Left ventricle myocardium inferior (tissue), 1 donor: Measurements from ENCODE around the gene KIAA2012. TPM values are rescaled to one million over a fixed set of nuclear protein-coding genes. Genes with fewer than 3 reads are reported as not detected.

Source experiments
- DNase-seq: peaks from one replicate; pipeline ENCODE4 v3.0.0-alpha.2; 2020
- H3K27ac ChIP-seq: fragments of 200-600 bp; replicated peaks from 2 replicates; pipeline ENCODE4 v1.8.0; 2021
- H3K27me3 ChIP-seq: fragments of 200-600 bp; 2 replicates; pipeline ENCODE4 v1.8.0; 2021; ENCODE audit warnings: low read depth
- H3K36me3 ChIP-seq: fragments of 200-600 bp; 2 replicates; pipeline ENCODE4 v1.8.0; 2021
- H3K4me1 ChIP-seq: fragments of 200-600 bp; 2 replicates; pipeline ENCODE4 v1.8.0; 2021
- H3K4me3 ChIP-seq: fragments of 200-600 bp; 2 replicates; pipeline ENCODE4 v1.8.0; 2021; ENCODE audit warnings: mild to moderate bottlenecking, moderate library complexity
- H3K9me3 ChIP-seq: fragments of 200-600 bp; replicated peaks from 2 replicates; pipeline ENCODE4 v1.8.0; 2021
- CTCF ChIP-seq: fragments of 200-600 bp; IDR thresholded peaks from 2 replicates; pipeline ENCODE4 v1.8.0; 2021; ENCODE audit warnings: antibody characterized with exemption, mild to moderate bottlenecking, borderline replicate concordance
- intact Hi-C: fragments of 100-400 bp; cut with micrococcal nuclease; formaldehyde crosslinking; loops from one replicate; pipeline ENCODE4 v1.11.0; 2022
- total RNA-seq: library from RNA; stranded (reverse); fragmentation: NEBNext Ultra II Directional; extraction: Animal tissue kit (Norgen Biotek cat#: 25700); gene quantifications from one replicate; pipeline ENCODE4 v1.2.1, GENCODE V29; 2021
- donor health status: DM: no; HTN: yes; CAD: no; lungs with severe emphysema.

Gene KIAA2012
- total RNA-seq, 1 donor from 2014 or later, result not detected

GRCh38 chr2:202046572-202046971 lies 26.5 kb upstream of the KIAA2012 start:
- Histone ChIP-seq H3K36me3 (no peaks in the 10 kb centered on the region), H3K4me3 (no peak overlapping the region), H3K27me3 (no peaks in the 10 kb centered on the region), H3K27ac (no peak overlapping the region), H3K4me1 (peaks cover 13% of the 10 kb centered on the region), H3K9me3 (no peaks in the 10 kb centered on the region)
- intact Hi-C loops, result no loop called here
- TF ChIP-seq CTCF, result no peak
- DNase-seq, result no peak

- Histone ChIP-seq H3K27ac (no peak overlapping the region), H3K27me3 (peaks cover 5% of the 10 kb centered on the region), H3K4me1 (peaks cover 19% of the 10 kb centered on the region), H3K9me3 (no peaks in the 10 kb centered on the region), H3K36me3 (no peaks in the 10 kb centered on the region), H3K4me3 (no peak overlapping the region)
- no peak for TF ChIP-seq CTCF
- no peak for DNase-seq
- intact Hi-C loops, result no loop called here
Measured at GRCh38 chr2:202049092-202049728, 23.8 kb upstream of the KIAA2012 start.

GRCh38 chr2:202049840-202050239 lies 23.2 kb upstream of the KIAA2012 start:
- peaks cover 12% of the 10 kb centered on the region for H3K27me3 ChIP-seq
- DNase-seq, result no peak
- H3K9me3 ChIP-seq, result no peaks in the 10 kb centered on the region
- no peak overlapping the region for H3K27ac ChIP-seq
- TF ChIP-seq CTCF, result no peak
- intact Hi-C loops, result loop anchor here (10.0 kb wide), 1 partner anchor 185 kb away; no protein-coding TSS in a partner anchor
- H3K4me1 ChIP-seq, result peaks cover 19% of the 10 kb centered on the region
- H3K4me3 ChIP-seq, result no peak overlapping the region
- no peaks in the 10 kb centered on the region for H3K36me3 ChIP-seq

GRCh38 chr2:202050652-202051051 lies 22.4 kb upstream of the KIAA2012 start:
- no peak for TF ChIP-seq CTCF
- H3K4me3 ChIP-seq, result no peak overlapping the region
- no peak for DNase-seq
- intact Hi-C loops, result loop anchor here (10.0 kb wide), 1 partner anchor 186 kb away; no protein-coding TSS in a partner anchor
- H3K27ac ChIP-seq, result no peak overlapping the region
- peaks cover 20% of the 10 kb centered on the region for H3K27me3 ChIP-seq
- H3K9me3 ChIP-seq, result no peaks in the 10 kb centered on the region
- H3K36me3 ChIP-seq, result no peaks in the 10 kb centered on the region
- peaks cover 19% of the 10 kb centered on the region for H3K4me1 ChIP-seq

GRCh38 chr2:202051499-202052161 lies 21.4 kb upstream of the KIAA2012 start:
- Histone ChIP-seq H3K27ac (no peak overlapping the region), H3K4me3 (no peak overlapping the region), H3K27me3 (peaks cover 29% of the 10 kb centered on the region), H3K4me1 (peaks cover 19% of the 10 kb centered on the region), H3K9me3 (no peaks in the 10 kb centered on the region), H3K36me3 (no peaks in the 10 kb centered on the region)
- no peak for DNase-seq
- TF ChIP-seq CTCF, result no peak
- intact Hi-C loops, result loop anchor here (10.0 kb wide), 1 partner anchor 187 kb away; no protein-coding TSS in a partner anchor
